GM19467 (cell line): ENCODE results near the gene ANGPTL4.
"Not testable (repeated sequence)": the region's sequence is repeated elsewhere in the genome, so short reads cannot be mapped to it uniquely, and the experiment has no call there.

Source experiments
- ATAC-seq: cut with Tn5 transposase; IDR thresholded peaks from one replicate; pipeline ENCODE4 v1.9.1; 2021; ENCODE audit warnings: mild to moderate bottlenecking, moderate library complexity; ENCODE audit not compliant: unreplicated experiment

The ANGPTL4 gene, protein sequence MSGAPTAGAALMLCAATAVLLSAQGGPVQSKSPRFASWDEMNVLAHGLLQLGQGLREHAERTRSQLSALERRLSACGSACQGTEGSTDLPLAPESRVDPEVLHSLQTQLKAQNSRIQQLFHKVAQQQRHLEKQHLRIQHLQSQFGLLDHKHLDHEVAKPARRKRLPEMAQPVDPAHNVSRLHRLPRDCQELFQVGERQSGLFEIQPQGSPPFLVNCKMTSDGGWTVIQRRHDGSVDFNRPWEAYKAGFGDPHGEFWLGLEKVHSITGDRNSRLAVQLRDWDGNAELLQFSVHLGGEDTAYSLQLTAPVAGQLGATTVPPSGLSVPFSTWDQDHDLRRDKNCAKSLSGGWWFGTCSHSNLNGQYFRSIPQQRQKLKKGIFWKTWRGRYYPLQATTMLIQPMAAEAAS

GRCh38 chr19:8363803-8364771 is at the start of gene ANGPTL4:
Gene ANGPTL4 (plus strand): TSS chr19:8364155. CDS start chr19:8364322, 167 bp downstream.
- no peak for ATAC-seq

GRCh38 chr19:8314981-8315640 is 48.8 kb upstream of the ANGPTL4 start:
- ATAC-seq, result not testable (repeated sequence)

GRCh38 chr19:8316351-8317125 is 47.4 kb upstream of the ANGPTL4 start:
- no peak for ATAC-seq

DNA sequence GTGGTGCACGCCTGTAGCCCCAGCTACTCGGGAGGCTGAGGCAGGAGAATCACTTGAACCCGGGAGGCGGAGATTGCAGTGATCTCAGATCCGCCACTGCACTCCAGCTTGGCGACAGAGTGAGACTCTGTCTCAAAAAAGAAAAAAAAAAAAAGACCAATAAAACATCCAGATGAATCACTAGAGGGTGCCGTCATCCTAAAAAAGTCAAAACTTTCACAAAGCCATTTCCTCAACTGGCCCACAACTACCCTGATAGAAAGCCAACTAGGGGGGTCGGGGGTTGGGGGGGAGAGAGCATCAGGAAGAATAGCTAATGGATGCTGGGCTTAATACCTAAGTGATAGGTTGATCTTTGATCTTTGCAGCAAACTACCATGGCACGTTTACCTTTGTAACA is 45.1 kb upstream of the ANGPTL4 start:
- ATAC-seq, result not testable (repeated sequence)

- no peak for ATAC-seq
Measured at GRCh38 chr19:8319807-8320520, 44.0 kb upstream of the ANGPTL4 start.

GRCh38 chr19:8320564-8321066 is 43.3 kb upstream of the ANGPTL4 start:
- no peak for ATAC-seq

DNA sequence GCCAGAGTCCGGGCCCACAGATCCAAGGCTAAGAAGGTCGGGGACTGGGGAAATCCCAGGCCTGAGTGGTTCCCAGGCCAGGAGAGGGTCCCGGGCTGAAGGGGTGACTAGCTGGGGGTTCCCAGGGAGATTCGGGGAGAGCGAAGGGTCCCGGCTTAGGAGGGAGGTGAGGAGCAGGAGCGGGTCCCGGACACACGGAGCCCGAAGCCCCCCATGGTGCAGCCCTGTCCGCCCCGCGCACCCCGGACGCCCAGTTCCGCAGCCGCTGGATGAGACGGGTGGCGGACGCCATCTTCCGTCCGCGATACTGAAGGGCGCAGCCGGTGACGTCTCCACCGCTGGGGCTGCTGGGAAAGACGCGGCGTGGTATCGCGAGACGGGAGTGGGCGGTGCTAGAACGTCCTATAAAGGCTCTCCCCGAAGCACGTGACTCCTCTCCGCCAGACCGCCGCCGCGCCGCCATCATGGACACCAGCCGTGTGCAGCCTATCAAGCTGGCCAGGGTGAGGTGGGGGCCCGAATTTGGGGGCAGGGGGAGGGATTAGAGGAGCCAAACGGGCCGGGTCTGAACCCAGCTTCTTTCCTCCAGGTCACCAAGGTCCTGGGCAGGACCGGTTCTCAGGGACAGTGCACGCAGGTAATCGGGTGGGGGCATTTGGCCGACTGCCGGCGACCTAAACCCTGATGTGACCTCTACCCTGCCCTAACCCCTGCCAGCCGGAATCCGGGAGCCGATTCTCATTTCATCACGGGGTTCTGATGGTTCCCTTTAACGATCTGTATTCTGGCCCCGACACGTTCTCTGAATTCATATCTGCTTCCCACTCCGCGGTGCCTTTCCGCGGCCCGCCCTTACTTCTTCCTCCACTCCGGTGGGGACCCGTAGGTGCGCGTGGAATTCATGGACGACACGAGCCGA is 42.6 kb upstream of the ANGPTL4 start, which contains the start of the genes NDUFA7 and RPS28:
Gene NDUFA7, minus strand, starts transcription at position 309 of the 919 bp plus-strand sequence. Its CDS starts 17 bp downstream, at position 292.
Gene RPS28, plus strand, starts transcription at position 430 of the 919 bp plus-strand sequence. Its CDS starts 35 bp downstream, at position 465.
- ATAC-seq, result peak; percentile 87

GRCh38 chr19:8321986-8322637 is 41.8 kb upstream of the ANGPTL4 start:
- ATAC-seq, result no peak

DNA sequence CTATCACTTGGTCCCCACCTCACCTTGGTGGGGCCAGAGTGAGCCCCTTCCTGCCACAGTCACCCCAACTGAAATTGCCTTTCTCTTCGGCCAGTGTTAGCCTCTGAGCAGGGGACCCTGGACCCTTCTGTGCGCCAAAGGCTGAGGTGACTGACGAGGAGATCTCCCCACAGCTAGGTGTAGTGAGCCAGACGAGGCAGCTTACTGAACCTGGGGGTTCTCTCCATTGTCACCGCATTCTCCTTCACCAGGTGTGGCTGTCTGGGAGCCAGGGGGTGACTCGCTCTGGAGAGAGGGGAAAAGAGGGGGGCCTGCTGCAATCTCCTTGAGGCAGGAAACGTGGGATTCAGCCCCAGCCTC is 41.3 kb upstream of the ANGPTL4 start:
- ATAC-seq, result no peak

DNA sequence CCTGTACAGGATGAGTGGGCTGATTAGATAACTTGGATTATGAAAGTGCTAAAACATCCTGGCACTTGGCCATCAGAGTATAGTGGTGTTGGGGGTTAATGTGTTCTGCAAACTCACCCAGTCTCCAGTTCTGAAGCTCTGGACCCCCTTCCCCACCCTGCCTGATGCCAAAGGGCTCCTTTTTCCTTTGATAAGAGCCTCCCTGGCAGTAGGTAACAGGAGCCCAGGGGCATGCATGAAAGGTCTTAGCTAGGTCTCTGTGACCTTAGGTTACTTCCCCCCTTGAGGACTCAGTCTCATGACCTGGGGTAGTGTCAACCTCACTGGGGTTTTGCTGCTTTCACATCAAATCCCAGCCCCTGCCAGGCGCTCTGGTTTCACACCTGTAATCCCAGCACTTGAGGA is 40.2 kb upstream of the ANGPTL4 start:
- no peak for ATAC-seq

DNA sequence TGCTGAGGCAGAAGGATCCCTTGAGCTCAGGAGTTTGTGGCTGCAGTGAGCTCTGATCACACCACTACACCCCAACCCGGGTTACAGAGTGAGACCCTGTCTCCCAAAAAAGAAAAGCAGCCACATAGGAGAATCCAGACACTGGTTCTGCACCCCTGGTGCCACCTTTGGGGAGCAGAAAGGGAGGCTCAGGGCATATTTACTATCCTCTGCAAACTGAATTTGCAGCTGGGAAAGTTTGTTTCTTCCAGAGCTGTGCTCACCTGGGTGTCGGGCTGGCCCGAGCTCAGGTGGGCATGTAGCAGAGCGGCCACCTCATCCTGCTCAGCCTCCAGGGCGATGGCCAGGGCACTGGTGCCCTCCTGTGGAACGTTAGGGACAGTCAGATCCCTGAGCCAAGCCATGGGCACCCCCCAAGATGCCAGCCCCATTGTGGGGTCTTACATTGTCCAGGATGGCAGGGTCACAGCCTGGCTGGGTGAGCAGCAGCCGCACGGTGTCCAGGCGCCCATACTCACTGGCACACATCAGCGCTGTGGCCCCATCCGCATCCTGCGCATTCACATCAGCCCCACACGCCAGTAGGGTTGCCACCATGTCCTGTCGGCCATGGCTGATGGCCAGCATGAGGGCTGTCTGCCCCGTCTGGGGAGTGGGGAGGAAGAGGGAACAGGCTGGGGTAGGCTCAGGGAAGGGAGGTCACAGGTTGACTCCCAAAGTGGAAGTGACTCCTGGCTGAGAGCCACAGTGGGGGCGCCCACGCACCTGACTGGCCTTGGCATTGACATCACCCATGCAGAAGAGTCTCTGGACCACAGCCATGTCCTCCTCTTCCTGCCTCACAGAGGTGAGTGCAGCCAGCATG is 39.5 kb upstream of the ANGPTL4 start:
- no peak for ATAC-seq

GRCh38 chr19:8325454-8325853 is 38.5 kb upstream of the ANGPTL4 start:
- ATAC-seq, result no peak

GRCh38 chr19:8329996-8330395 is 34.0 kb upstream of the ANGPTL4 start:
- no peak for ATAC-seq

DNA sequence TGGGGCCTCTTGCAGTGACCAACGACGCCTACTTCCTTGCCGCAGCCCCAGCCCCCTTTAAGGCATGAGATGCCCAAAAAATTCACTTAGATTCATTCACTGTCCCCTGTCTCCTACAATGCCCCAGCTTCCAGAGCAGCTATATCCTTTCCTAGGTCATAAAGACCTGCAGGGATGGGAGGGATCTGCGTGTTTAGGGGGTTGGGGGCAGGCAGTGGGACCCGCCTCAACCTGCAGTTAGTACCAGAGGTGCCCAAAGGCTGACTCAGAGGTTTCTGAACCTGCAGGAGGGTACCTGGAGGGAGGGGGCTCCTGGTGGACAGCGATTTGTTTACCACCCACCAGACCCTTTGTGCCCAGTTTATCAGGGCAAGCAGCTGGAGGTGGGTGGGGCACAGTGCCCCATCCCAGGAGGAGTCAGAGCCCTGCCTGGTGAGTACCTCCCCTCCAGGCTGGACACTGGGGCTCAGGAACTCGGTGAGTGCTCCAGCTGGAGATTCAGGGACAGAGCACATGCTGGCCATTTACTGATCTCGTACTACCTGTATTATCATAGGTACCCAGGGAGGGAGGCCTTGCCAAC is 32.6 kb upstream of the ANGPTL4 start:
- ATAC-seq, result no peak

DNA sequence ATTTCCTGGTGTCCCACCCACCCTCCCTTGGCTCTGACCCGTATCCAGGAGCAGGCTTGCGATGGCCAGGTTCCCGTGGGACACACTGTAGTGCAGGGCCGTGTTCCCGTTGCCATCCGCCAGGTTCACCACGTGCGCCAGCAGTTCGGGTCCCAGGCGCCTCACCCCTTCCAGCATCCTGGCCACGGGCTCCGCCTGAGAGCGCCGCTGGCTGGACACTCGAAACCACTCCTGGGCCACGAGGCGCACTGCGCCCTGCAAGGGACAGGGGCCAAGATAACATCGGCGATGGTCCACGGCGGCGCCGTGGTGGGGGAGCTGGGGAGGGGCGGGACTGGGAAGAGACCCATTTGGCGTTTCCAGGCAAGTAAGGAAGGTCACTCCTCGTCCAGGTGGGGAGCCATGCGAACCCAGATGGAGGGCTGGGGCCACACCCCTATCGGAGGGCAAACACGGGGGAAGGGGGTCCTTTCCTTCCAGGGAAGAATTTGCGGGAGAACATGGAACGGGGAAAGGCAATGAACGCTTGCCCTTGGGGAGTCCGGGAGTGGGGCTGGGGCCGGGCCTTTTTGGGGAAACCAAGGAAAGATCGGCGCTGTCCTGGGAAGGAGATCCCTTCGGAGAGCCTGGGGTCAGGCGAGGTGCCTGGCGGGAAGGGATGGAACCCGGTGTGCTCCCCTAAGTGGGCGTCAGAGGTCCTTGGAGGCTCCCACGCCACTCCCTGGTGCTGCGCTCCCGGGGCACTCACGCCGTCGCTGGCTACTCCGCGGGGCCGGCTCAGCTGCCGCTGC is 30.8 kb upstream of the ANGPTL4 start:
- no peak for ATAC-seq
